NCI-H2227 treated with DMSO at 0.1 percent for 48 hours (cell line): ENCODE measurements around the gene ARHGEF40.

Experiments
- DNase-seq: peaks from one replicate; lab custom pipeline; 2025; lab: John Stamatoyannopoulos, UW

Gene ARHGEF40

GRCh38 chr14:21121122-21121521, 51.0 kb downstream of the ARHGEF40 start:
- DNase-seq, result no peak

DNA sequence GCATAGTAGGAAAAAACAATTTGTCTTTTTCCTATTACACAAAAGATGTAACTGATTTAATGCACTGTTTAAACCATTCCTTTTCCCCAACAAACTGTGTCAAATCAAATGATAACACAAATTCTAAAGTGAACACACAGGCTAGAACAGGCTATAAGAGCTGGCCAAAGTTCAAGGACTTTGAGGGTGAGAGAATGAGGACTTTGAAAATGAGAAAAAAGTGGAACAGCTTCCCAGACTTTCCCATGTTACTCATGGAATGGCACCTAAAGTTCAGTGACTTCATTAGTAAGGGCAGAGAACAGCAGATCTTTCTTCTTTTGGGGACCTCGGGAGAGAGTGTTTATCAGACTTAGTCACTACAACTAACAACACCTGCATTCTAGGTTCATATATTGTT, 53.3 kb downstream of the ARHGEF40 start:
- DNase-seq, result no peak

DNA sequence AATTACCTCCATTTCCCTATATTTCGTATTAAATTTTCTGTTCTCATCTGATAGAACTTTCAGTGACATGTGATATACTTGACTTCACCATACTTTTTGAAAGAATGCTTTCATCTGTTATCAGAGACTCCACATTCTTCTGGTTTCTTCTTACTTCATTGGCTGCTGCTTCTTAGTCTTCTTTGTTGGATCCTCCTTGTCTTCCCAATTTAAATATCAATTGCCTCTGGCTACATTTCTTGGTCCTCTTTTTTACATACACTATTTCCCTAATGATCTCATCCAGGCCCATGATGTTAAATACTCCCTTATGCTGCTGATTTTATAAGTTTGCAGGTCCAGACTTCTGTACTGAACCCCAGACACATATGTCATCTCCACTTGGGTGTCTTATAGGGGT, 63.8 kb downstream of the ARHGEF40 start:
- no peak for DNase-seq

DNA sequence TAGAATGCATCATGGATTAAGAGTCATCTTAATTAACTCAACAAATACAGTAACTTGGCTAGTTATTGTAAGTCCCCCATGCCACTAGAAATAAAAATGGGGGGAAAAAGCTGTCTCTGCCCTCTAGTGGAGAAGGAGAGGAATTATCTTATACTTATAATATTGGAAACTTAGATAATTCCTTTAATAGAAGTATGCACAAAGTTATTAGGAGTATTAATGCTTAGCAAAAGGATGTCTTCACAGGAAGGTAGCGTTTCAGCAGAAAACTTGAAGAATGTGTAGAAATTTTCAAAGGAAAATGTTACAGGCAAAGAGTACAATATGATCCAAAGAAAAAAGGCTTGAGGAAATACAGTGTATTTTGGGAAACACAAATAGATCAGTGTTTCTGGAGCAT, 65.9 kb downstream of the ARHGEF40 start:
- DNase-seq, result peak; percentile 6
